Gastrocnemius medialis (tissue), 4 donors: ENCODE data around the gene PLEKHG4.

ENCODE experiments used
- CTCF ChIP-seq, 5 experiments: fragments of 450-650 bp in 3 of 5; fragments of 200-600 bp in 2 of 5; sonication (generic) in 2 of 5; IDR thresholded peaks in 4 of 5; conservative IDR thresholded peaks in 1 of 5; 1 replicate in 4 of 5; 2 replicates in 1 of 5; pipeline ENCODE4 v1.5.1; 2016 to 2019; ENCODE audit warnings: antibody characterized with exemption in 5 of 5, mild to moderate bottlenecking in 3 of 5, moderate library complexity in 3 of 5
- POLR2A ChIP-seq, 2 donors: fragments of 450-650 bp; IDR thresholded peaks; one replicate each; pipeline ENCODE4 v1.6.1; 2017; ENCODE audit warnings: antibody characterized with exemption in 2 of 2, mild to moderate bottlenecking in 2 of 2, moderate library complexity in 2 of 2

DNA sequence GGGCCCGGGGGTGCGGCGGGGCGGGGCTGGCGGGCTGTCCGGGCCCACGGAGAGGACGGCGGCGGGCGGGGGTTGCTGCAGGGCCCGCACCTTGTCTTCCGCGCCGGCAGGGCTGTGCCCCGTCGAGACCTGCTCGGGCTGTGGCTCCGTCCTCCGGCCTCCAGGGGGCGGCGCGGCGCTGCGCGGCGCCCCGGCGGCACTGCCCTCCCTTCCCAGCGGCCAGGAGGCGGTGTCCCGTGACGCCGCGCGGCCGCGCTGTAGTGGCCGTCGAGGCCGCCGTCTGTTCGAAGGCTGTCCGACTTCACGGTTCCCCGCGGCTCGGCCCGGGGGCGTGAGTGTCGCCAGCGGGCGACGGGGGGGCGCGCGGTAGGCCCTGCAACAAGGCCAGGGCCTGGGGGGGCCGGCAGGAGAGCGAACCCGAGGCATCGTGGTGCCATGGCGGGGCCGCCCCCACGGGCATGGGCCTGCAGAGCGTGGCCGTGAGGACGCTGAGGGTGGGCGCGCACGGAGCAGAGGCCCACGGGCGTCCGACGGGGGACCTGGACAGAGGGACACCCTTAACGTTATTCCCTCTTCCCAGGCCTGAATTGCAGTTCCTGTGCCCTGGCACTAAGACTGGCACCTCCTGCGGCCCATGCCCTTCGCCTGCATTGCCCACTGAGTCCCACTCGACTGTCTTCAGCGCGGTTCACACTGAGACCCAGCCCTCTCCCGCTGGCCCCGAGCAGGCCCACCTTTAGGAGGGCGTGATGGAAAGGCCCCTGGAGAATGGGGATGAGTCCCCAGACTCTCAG lies at the start of gene PLEKHG4:
- peak in 4 of 5 experiments; percentile 55 to 82 (median 73) for TF ChIP-seq CTCF (IDR thresholded peaks at IDR 0.05 in 4 of 5, conservative IDR thresholded peaks at IDR 0.05 in 1 of 5)
- TF ChIP-seq POLR2A (IDR thresholded peaks at IDR 0.05), result no peak
